Measurements from ENCODE around the gene TRMT1. TPM values are rescaled to one million over a fixed set of nuclear protein-coding genes. Genes with fewer than 3 reads are reported as not detected.

The TRMT1 gene
- total RNA-seq, 2 experiments from 2014 or later = 43.2 to 50.2 TPM

DNA sequence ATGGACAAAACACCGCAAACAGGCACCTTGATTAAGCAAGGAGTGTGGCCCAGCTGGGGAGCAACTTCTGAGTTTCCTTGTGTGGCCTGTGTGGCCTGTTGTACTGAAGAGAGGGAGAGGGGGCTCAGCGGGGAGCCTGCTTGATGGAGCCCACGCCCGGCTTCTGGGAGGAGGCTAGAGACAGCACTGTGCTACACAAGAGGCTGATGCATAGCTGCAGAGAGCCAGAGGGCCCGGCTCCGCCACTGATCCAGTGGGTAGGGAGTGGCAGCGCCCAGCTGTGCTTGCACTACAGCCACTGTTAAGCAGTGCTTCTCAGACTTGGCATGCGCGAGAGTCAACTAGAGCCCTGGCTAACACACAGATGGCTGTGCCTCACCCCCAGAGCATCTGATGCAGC, 32.9 kb downstream of the TRMT1 start:
- CTCF ChIA-PET = interaction anchor here (0.9 to 5.2 kb wide), 5 partner anchors 11 to 108 kb away, joined by 3 to 21 read pairs (median 10); no protein-coding TSS in a partner anchor
- ATAC-seq (no peak), DNase-seq (no peak)
- H3K36me3 Mint-ChIP-seq = no peaks in the 10 kb centered on the region
- no peak overlapping the region for H3K4me3 Mint-ChIP-seq
- H3K9me3 Mint-ChIP-seq (ENCODE audit: low read depth) = no peaks in the 10 kb centered on the region
- no peaks in the 10 kb centered on the region for H3K4me1 Mint-ChIP-seq
- no peak overlapping the region for H3K27ac Mint-ChIP-seq
- H3K27me3 Mint-ChIP-seq = peaks cover 2% of the 10 kb centered on the region

DNA sequence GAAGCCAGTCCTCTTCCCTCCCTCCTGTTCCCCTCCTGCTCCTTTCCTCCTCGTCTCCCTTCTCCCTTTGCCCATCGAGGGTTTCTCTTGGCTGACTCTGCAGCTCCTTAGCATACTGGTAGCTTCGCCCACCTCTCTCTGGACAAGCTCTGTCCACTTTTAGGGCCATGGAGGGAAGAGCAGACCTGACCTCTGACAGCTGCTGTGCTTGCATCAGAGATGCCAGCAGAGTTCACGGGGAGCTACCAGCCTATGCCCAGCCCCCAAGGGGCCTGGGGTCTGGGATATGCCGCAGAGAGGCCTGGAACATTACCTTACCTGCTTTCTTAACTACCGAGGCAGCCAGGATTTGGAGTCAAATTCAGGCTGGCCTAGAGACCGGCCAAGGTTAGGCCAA, 33.5 kb downstream of the TRMT1 start:
- Mint-ChIP-seq H3K4me1 (no peaks in the 10 kb centered on the region), H3K9me3 (ENCODE audit: low read depth) (no peaks in the 10 kb centered on the region), H3K27me3 (peaks cover 2% of the 10 kb centered on the region), H3K4me3 (no peak overlapping the region), H3K36me3 (no peaks in the 10 kb centered on the region), H3K27ac (no peak overlapping the region)
- CTCF ChIA-PET = interaction anchor here (0.6 to 5.2 kb wide), 4 partner anchors 12 to 108 kb away, joined by 3 to 21 read pairs (median 13); no protein-coding TSS in a partner anchor
- no peak for DNase-seq
- ATAC-seq = no peak

GRCh38 chr19:13082192-13083007, 34.1 kb downstream of the TRMT1 start:
- Mint-ChIP-seq H3K36me3 (no peaks in the 10 kb centered on the region), H3K4me1 (no peaks in the 10 kb centered on the region), H3K9me3 (ENCODE audit: low read depth) (no peaks in the 10 kb centered on the region), H3K27ac (no peak overlapping the region), H3K27me3 (peaks cover 2% of the 10 kb centered on the region), H3K4me3 (no peak overlapping the region)
- CTCF ChIA-PET = interaction anchor here (0.6 to 5.2 kb wide), 4 partner anchors 12 to 117 kb away, joined by 3 to 21 read pairs (median 7); no protein-coding TSS in a partner anchor
- DNase-seq (no peak), ATAC-seq (no peak)

- CTCF ChIA-PET = interaction anchor here (0.7 to 4.3 kb wide), 3 partner anchors 14 to 46 kb away, joined by 3 to 20 read pairs (median 4); no protein-coding TSS in a partner anchor
- Mint-ChIP-seq H3K27ac (no peak overlapping the region), H3K27me3 (peaks cover 1% of the 10 kb centered on the region), H3K9me3 (ENCODE audit: low read depth) (no peaks in the 10 kb centered on the region), H3K36me3 (no peaks in the 10 kb centered on the region), H3K4me1 (no peaks in the 10 kb centered on the region), H3K4me3 (no peak overlapping the region)
- DNase-seq (no peak), ATAC-seq (no peak)
These were observed 37.0 kb downstream of the TRMT1 start for GRCh38 chr19:13079542-13079986.

- CTCF ChIA-PET = interaction anchor here (0.7 to 4.3 kb wide), 4 partner anchors 15 to 101 kb away, joined by 3 to 20 read pairs (median 4); no protein-coding TSS in a partner anchor
- Mint-ChIP-seq H3K4me3 (no peak overlapping the region), H3K36me3 (no peaks in the 10 kb centered on the region), H3K27me3 (no peaks in the 10 kb centered on the region), H3K4me1 (no peaks in the 10 kb centered on the region), H3K9me3 (ENCODE audit: low read depth) (no peaks in the 10 kb centered on the region), H3K27ac (no peak overlapping the region)
- DNase-seq (no peak), ATAC-seq (no peak)
These were observed 37.5 kb downstream of the TRMT1 start for GRCh38 chr19:13078897-13079541.

DNA sequence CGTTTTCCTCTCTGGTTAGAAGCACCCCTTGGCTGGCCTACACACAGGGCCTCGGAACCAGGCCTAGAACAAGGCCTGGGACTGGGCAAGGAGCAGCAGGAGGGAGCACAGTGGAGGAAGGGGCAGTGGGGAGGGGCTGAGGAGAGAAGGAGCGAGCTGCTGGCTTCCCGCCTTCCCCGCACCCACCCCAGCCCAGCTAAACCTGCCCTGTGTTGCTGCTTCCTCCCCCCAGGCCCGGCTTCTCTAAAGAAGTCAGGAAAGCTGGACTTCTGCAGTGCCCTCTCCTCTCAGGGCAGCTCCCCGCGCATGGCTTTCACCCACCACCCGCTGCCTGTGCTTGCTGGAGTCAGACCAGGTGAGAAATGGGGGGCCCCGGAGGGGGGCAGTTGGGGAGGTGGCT, 38.2 kb downstream of the TRMT1 start:
- Mint-ChIP-seq H3K27me3 (no peaks in the 10 kb centered on the region), H3K4me1 (no peaks in the 10 kb centered on the region), H3K36me3 (no peaks in the 10 kb centered on the region), H3K4me3 (no peak overlapping the region), H3K27ac (no peak overlapping the region), H3K9me3 (ENCODE audit: low read depth) (no peaks in the 10 kb centered on the region)
- ATAC-seq (no peak), DNase-seq (no peak)
- CTCF ChIA-PET = interaction anchor here (1.1 to 4.3 kb wide), 3 partner anchors 17 to 101 kb away, joined by 4 to 20 read pairs (median 5); no protein-coding TSS in a partner anchor

GRCh38 chr19:13077240-13077639, 39.3 kb downstream of the TRMT1 start:
- ATAC-seq = no peak
- Mint-ChIP-seq H3K27me3 (no peaks in the 10 kb centered on the region), H3K36me3 (no peaks in the 10 kb centered on the region)

GRCh38 chr19:13076787-13077186, 39.8 kb downstream of the TRMT1 start:
- ATAC-seq (no peak), DNase-seq (no peak)
- CTCF ChIA-PET = interaction anchor here (4.3 kb wide), 1 partner anchor 16 kb away, joined by 20 read pairs; no protein-coding TSS in a partner anchor
- no peaks in the 10 kb centered on the region for H3K4me1 Mint-ChIP-seq
- H3K9me3 Mint-ChIP-seq (ENCODE audit: low read depth) = no peaks in the 10 kb centered on the region
- no peaks in the 10 kb centered on the region for H3K27me3 Mint-ChIP-seq
- no peaks in the 10 kb centered on the region for H3K36me3 Mint-ChIP-seq
- H3K27ac Mint-ChIP-seq = no peak overlapping the region
- no peak overlapping the region for H3K4me3 Mint-ChIP-seq

More at GRCh38 chr19:13077240-13077639, 39.3 kb downstream of the TRMT1 start:
- Mint-ChIP-seq H3K27ac (no peak overlapping the region), H3K4me3 (no peak overlapping the region), H3K9me3 (ENCODE audit: low read depth) (no peaks in the 10 kb centered on the region), H3K4me1 (no peaks in the 10 kb centered on the region)
- no peak for DNase-seq
- CTCF ChIA-PET = interaction anchor here (0.6 to 4.3 kb wide), 3 partner anchors 16 to 187 kb away, joined by 3 to 20 read pairs (median 5); no protein-coding TSS in a partner anchor

DNA sequence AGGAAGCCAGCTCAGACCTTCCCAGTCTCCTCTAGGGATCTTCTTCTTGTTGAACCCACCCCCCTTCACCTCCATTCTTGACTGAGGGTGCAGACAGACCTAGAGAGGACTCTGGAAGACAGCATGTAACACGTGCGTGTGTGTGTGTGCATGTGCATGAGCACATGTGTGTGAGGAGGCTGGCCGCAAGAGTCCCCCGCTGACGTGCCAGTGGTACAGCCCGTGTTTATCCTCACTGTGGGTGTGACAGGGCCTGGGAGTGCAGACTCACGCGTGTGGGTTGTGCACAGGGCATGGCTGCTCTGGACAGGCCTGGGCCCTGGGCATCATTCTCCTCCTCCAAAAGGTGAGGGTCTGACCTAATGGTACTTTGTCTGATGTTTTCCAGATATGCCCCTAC, 40.2 kb downstream of the TRMT1 start:
- H3K27me3 Mint-ChIP-seq = no peaks in the 10 kb centered on the region
- no peak for DNase-seq
- H3K36me3 Mint-ChIP-seq = no peaks in the 10 kb centered on the region
- no peak overlapping the region for H3K27ac Mint-ChIP-seq
- no peak overlapping the region for H3K4me3 Mint-ChIP-seq
- CTCF ChIA-PET = interaction anchor here (4.3 kb wide), 1 partner anchor 15 kb away, joined by 20 read pairs; no protein-coding TSS in a partner anchor
- H3K4me1 Mint-ChIP-seq = no peaks in the 10 kb centered on the region
- H3K9me3 Mint-ChIP-seq (ENCODE audit: low read depth) = no peaks in the 10 kb centered on the region
- ATAC-seq = no peak

DNA sequence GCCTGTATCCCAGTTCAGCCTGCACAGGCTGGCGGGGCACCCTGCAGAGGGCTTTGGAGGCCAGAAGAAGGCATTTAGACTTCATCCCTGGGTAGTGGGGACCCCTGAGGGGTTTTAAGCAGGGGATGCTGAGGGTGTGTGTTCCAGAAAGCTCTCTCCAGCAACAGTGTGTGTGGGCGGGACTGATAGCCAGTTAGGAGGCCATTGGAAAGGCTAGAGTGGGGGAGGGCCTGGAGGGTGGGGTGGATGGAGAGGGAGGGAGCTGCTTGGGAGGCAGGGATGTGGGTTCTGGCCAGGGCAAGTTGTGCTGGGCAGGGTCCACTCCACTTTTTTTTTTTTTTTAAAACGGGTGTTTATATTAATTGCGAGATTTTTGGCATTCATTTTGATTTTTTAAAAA, 42.2 kb downstream of the TRMT1 start:
- H3K27ac Mint-ChIP-seq = no peak overlapping the region
- H3K9me3 Mint-ChIP-seq (ENCODE audit: low read depth) = no peaks in the 10 kb centered on the region
- H3K27me3 Mint-ChIP-seq = no peaks in the 10 kb centered on the region
- CTCF ChIA-PET = interaction anchor here (0.6 to 5.5 kb wide), 4 partner anchors 13 to 188 kb away, joined by 4 to 34 read pairs (median 5); no protein-coding TSS in a partner anchor
- H3K4me1 Mint-ChIP-seq = no peaks in the 10 kb centered on the region
- no peaks in the 10 kb centered on the region for H3K36me3 Mint-ChIP-seq
- no peak for DNase-seq
- no peak for ATAC-seq
- H3K4me3 Mint-ChIP-seq = no peak overlapping the region

DNA sequence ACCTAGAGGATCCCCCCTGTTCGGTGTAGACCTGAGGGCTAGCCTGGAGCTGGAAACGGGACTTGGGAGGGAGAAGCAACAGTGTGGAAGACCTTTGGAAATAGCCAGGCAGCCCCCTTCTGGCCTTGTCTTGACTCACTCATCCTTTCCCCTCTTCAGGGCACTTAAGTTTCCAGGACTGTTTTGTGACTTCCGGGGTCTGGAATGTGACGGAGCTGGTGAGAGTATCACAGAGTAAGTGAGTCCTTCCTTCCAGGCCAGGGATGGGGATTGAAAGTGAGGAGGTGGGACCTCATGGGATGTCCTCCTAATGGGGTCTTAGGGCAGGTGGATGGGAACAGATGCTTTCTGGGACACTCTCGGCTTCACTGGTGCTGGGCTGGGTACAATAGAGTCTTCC, 43.3 kb downstream of the TRMT1 start:
- no peak for ATAC-seq
- no peak for DNase-seq
- CTCF ChIA-PET = interaction anchor here (1.6 to 5.5 kb wide), 3 partner anchors 12 to 40 kb away, joined by 5 to 34 read pairs (median 5); no protein-coding TSS in a partner anchor
- H3K9me3 Mint-ChIP-seq (ENCODE audit: low read depth) = no peaks in the 10 kb centered on the region
- H3K36me3 Mint-ChIP-seq = no peaks in the 10 kb centered on the region
- H3K27me3 Mint-ChIP-seq = no peaks in the 10 kb centered on the region
- H3K4me3 Mint-ChIP-seq = no peak overlapping the region
- H3K27ac Mint-ChIP-seq = no peak overlapping the region
- no peaks in the 10 kb centered on the region for H3K4me1 Mint-ChIP-seq

DNA sequence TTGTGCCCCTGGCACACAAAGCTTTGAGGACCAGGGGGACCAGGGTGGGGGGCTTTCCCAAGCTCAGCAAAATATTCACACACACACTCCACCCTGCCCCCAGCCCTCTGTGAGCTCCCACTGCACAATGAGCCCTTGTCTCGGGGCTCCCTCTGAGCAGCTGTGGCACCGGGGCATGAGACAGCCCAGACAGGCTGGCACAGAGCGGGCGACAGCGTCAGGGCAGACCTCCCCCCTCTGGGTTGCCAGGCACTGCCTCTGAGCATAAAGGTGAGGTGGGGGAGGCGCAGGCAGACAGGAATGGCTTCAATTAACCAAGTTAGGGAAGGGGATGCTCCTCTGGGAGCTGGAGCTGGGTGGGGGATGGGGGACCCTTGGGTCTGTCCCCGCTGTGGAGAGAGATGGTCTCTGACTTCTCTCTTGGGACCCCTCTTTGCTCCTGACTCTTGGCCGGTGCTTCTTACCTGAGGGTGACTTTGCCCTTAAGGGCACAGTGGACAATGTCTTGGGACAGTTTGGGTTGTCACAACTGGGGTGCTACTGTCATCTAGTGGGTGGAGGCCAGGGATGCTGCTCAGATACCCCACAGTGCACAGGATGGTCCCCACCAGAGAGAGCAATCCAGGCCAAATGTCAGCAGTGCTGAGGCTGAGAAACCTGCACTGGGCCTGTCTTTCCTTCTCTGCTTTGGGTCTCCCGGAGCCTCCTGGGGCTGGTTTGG, 44.2 kb downstream of the TRMT1 start:
- ATAC-seq = no peak
- no peaks in the 10 kb centered on the region for H3K27me3 Mint-ChIP-seq
- H3K9me3 Mint-ChIP-seq (ENCODE audit: low read depth) = no peaks in the 10 kb centered on the region
- H3K4me1 Mint-ChIP-seq = no peaks in the 10 kb centered on the region
- no peaks in the 10 kb centered on the region for H3K36me3 Mint-ChIP-seq
- no peak overlapping the region for H3K27ac Mint-ChIP-seq
- CTCF ChIA-PET = interaction anchor here (0.8 to 5.5 kb wide), 3 partner anchors 11 to 107 kb away, joined by 3 to 34 read pairs (median 4); no protein-coding TSS in a partner anchor
- DNase-seq = no peak
- no peak overlapping the region for H3K4me3 Mint-ChIP-seq

Measured in activated CD8-positive, alpha-beta memory T cell treated with anti-CD3 and anti-CD28 coated beads, Interleukin-2, amount 10 ng/mL, durations not matched to agents 7 days and 5 days (primary cell).